ENCODE measurements around the gene AUTS2. TPM values are rescaled to one million over a fixed set of nuclear protein-coding genes. Genes with fewer than 3 reads are reported as not detected.

AUTS2 gene
- total and polyA plus RNA-seq, 10 of the 15 experiments (the other 5 are each of a cell fraction or from before 2014, with no cell fraction given): 6.4 to 55.6 (median 21.6) TPM

DNA sequence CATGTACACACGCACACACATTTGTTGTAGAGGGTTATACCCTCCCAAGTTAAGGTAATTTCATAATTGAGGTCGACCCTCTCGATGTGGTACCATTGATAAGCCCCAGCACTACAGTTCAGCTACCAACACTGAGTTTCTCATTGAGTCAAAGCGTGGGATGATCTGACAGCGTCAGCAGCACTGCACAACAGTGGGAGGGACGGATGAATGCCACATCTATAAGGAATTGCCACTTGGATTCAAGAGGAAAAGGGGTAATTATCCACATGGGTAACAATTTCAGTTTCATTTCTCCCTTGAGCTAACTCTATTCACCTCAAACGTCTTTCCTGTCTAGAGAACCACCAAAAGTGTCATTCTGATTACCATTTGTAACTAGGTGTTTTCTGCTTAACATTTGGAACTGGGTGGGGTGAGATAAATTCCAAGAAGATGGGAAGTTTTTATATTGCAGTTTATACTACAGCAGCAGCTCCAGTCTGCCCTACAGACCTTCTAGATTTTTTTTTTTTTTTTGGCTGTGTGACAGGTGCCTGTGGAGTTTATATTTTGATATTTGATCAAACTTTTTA is 342.9 kb downstream of the AUTS2 start:
- intact Hi-C loops (cut with micrococcal nuclease; ENCODE audit: unreplicated experiment) (no loop called here), in situ Hi-C loops (cut with MboI) (no loop called here)
- BruUV-seq (replicated peaks): no TSS peak
- CTCF ChIA-PET: interaction anchor here (0.6 kb wide), 1 partner anchor 12 kb away, joined by 3 read pairs; no protein-coding TSS in a partner anchor
- Histone ChIP-seq H2AFZ (ENCODE audit: control insufficient read depth, low read depth, low read length) (no peak overlapping the region), H3K27me3 (replicated peaks in 1 of 2; ENCODE audit: control insufficient read depth in 2 of 2, insufficient read depth in 2 of 2, low read length in 1 of 2) (no peaks in the 10 kb centered on the region), H3K4me3 (no peak overlapping the region), H3K36me3 (ENCODE audit: control insufficient read depth in 2 of 2, insufficient read depth in 2 of 2, low read length in 1 of 2) (no peaks in the 10 kb centered on the region), H3K9ac (ENCODE audit: control insufficient read depth, insufficient read depth, low read length) (no peak overlapping the region), H3K27ac (ENCODE audit: control insufficient read depth, insufficient read depth) (no peak overlapping the region), H3K9me3 (replicated peaks; ENCODE audit: control insufficient read depth, insufficient read depth, low read length) (no peaks in the 10 kb centered on the region), H3K4me1 (ENCODE audit: control insufficient read depth, insufficient read depth, low read length) (peaks cover 4% of the 10 kb centered on the region), H4K20me1 (ENCODE audit: control insufficient read depth, insufficient read depth) (no peaks in the 10 kb centered on the region), H3K4me2 (ENCODE audit: control insufficient read depth, insufficient read depth) (no peak overlapping the region), H3K79me2 (ENCODE audit: control insufficient read depth, insufficient read depth, low read length) (no peaks in the 10 kb centered on the region; the same call in 1 of the 2 replicates)
- TF ChIP-seq IKZF2 (IDR thresholded peaks at IDR 0.05): 0 out of 4 replicates have a peak, but pooled peaks have one; percentile 32 to 37
- no peak for TF ChIP-seq NFYA (IDR thresholded peaks at IDR 0.05; ENCODE audit: borderline replicate concordance, low read depth, low read length)
- peak; percentile 62 for TF ChIP-seq EED (IDR thresholded peaks at IDR 0.05; ENCODE audit: low read depth)
- TF ChIP-seq BACH1 (IDR thresholded peaks at IDR 0.05; ENCODE audit: borderline replicate concordance): no peak
- TF ChIP-seq TBL1XR1 (IDR thresholded peaks at IDR 0.05; ENCODE audit: low read depth, low read length): no peak
- TF ChIP-seq KLF5 (IDR thresholded peaks at IDR 0.05; ENCODE audit: partially characterized antibody): no peak
- TF ChIP-seq SPI1 (IDR thresholded peaks at IDR 0.05; ENCODE audit: borderline replicate concordance, insufficient read depth, low read depth, low read length): 0 out of 2 replicates have a peak, but pooled peaks have one; percentile 8
- TF ChIP-seq IKZF1 (conservative IDR thresholded peaks at IDR 0.05): peak; percentile 28; the same call in 1 of the 2 replicates
- TF ChIP-seq CTCF (IDR thresholded peaks at IDR 0.05 in 2 of 3, conservative IDR thresholded peaks at IDR 0.05 in 1 of 3; ENCODE audit: control insufficient read depth in 2 of 3, extremely low read depth in 1 of 3, insufficient read depth in 1 of 3, low read depth in 3 of 3, low read length in 3 of 3): no peak
- no peak for FAIRE-seq
- RAD21 ChIA-PET (ENCODE audit: unreplicated experiment): interaction anchor here (0.7 kb wide), 1 partner anchor 115 kb away, joined by 3 read pairs; no protein-coding TSS in a partner anchor
- 30% methylated on average over 7 of the region's 7 CpGs for WGBS (ENCODE audit: insufficient coverage, insufficient replicate concordance, low lambda C conversion rate, missing lambda C conversion rate)
- POLR2A ChIA-PET: interaction anchor here (0.6 kb wide), 1 partner anchor 88 kb away, joined by 6 read pairs; no protein-coding TSS in a partner anchor
- SMC1A ChIA-PET (ENCODE audit: uncharacterized antibody, unreplicated experiment): interaction anchor here (0.6 to 4.1 kb wide), 7 partner anchors 9 to 368 kb away, joined by 3 to 16 read pairs (median 4); no protein-coding TSS in a partner anchor
- peak; percentile 57 for ATAC-seq
- no peak for DNase-seq (ENCODE audit: low read depth, low spot score)

All from GM12878 (cell line).